ENCODE data around the gene OR4F6.
"Not testable (repeated sequence)": the region's sequence is repeated elsewhere in the genome, so short reads cannot be mapped to it uniquely, and the experiment has no call there.

Gene OR4F6

GRCh38 chr15:101803209-101803608 is at the start of gene OR4F6:
Gene OR4F6 (plus strand): TSS chr15:101803509. CDS start chr15:101805720, 2,211 bp downstream.
- in situ Hi-C loops (cut with HindIII; ENCODE audit: low sequenced_read_pairs): no loop called here
- no peak for TF ChIP-seq CTCF (IDR thresholded peaks at IDR 0.05; ENCODE audit: low read depth, low read length, missing control alignments)
- DNase-seq (ENCODE audit: low read depth): no peak
- H3K4me3 ChIP-seq (ENCODE audit: low read depth, low read length): no peak within 1 kb of the TSS

- H3K4me3 ChIP-seq (ENCODE audit: low read depth, low read length); DNase-seq (ENCODE audit: low read depth); in situ Hi-C loops (cut with HindIII; ENCODE audit: low sequenced_read_pairs): not testable (repeated sequence)
Measured at GRCh38 chr15:101764669-101765339, 38.5 kb upstream of the OR4F6 start.

- in situ Hi-C loops (cut with HindIII; ENCODE audit: low sequenced_read_pairs); H3K4me3 ChIP-seq (ENCODE audit: low read depth, low read length); DNase-seq (ENCODE audit: low read depth): not testable (repeated sequence)
Measured at GRCh38 chr15:101765340-101765671, 38.0 kb upstream of the OR4F6 start.

GRCh38 chr15:101765772-101766456 is 37.4 kb upstream of the OR4F6 start:
- no peak for TF ChIP-seq CTCF (IDR thresholded peaks at IDR 0.05; ENCODE audit: low read depth, low read length, missing control alignments)
- DNase-seq (ENCODE audit: low read depth): no peak
- no peak overlapping the region for H3K4me3 ChIP-seq (ENCODE audit: low read depth, low read length)
- in situ Hi-C loops (cut with HindIII; ENCODE audit: low sequenced_read_pairs): no loop called here

GRCh38 chr15:101767083-101767640 is 36.1 kb upstream of the OR4F6 start:
- DNase-seq (ENCODE audit: low read depth); H3K4me3 ChIP-seq (ENCODE audit: low read depth, low read length); in situ Hi-C loops (cut with HindIII; ENCODE audit: low sequenced_read_pairs): not testable (repeated sequence)

GRCh38 chr15:101772921-101773320 is 30.4 kb upstream of the OR4F6 start:
- in situ Hi-C loops (cut with HindIII; ENCODE audit: low sequenced_read_pairs): no loop called here
- no peak overlapping the region for H3K4me3 ChIP-seq (ENCODE audit: low read depth, low read length)
- no peak for TF ChIP-seq CTCF (IDR thresholded peaks at IDR 0.05; ENCODE audit: low read depth, low read length, missing control alignments)
- no peak for DNase-seq (ENCODE audit: low read depth)

GRCh38 chr15:101773496-101774100 is 29.7 kb upstream of the OR4F6 start:
- TF ChIP-seq CTCF (IDR thresholded peaks at IDR 0.05; ENCODE audit: low read depth, low read length, missing control alignments): no peak
- DNase-seq (ENCODE audit: low read depth): no peak
- in situ Hi-C loops (cut with HindIII; ENCODE audit: low sequenced_read_pairs): no loop called here
- H3K4me3 ChIP-seq (ENCODE audit: low read depth, low read length): no peak overlapping the region

GRCh38 chr15:101775136-101775535 is 28.2 kb upstream of the OR4F6 start:
- in situ Hi-C loops (cut with HindIII; ENCODE audit: low sequenced_read_pairs): no loop called here
- DNase-seq (ENCODE audit: low read depth): no peak
- H3K4me3 ChIP-seq (ENCODE audit: low read depth, low read length): no peak overlapping the region
- TF ChIP-seq CTCF (IDR thresholded peaks at IDR 0.05; ENCODE audit: low read depth, low read length, missing control alignments): no peak

- in situ Hi-C loops (cut with HindIII; ENCODE audit: low sequenced_read_pairs); DNase-seq (ENCODE audit: low read depth); H3K4me3 ChIP-seq (ENCODE audit: low read depth, low read length): not testable (repeated sequence)
Measured at GRCh38 chr15:101778576-101778975, 24.7 kb upstream of the OR4F6 start.

GRCh38 chr15:101780225-101780624 is 23.1 kb upstream of the OR4F6 start:
- H3K4me3 ChIP-seq (ENCODE audit: low read depth, low read length); in situ Hi-C loops (cut with HindIII; ENCODE audit: low sequenced_read_pairs): not testable (repeated sequence)
- peak; percentile 9 for DNase-seq (ENCODE audit: low read depth)
